Midbrain (tissue), 1 donor: ENCODE data around the gene CISH.

ENCODE experiments used
- DNase-seq: peaks from one replicate; lab custom pipeline; 2025; lab: John Stamatoyannopoulos, UW

The CISH gene

GRCh38 chr3:50571486-50571885 is 40.1 kb downstream of the CISH start:
- no peak for DNase-seq

GRCh38 chr3:50570508-50571279 is 40.9 kb downstream of the CISH start:
- no peak for DNase-seq

- peak; percentile 94 for DNase-seq
Measured at GRCh38 chr3:50568947-50569749, 42.4 kb downstream of the CISH start, which contains the start of gene HEMK1. TSS of gene HEMK1 (plus strand) at chr3:50569522. CDS start at chr3:50571105, 1,583 bp downstream.

GRCh38 chr3:50567386-50568167 is 44.0 kb downstream of the CISH start, which contains the start of gene C3orf18:
TSS of gene C3orf18 (minus strand) at chr3:50567747. CDS start at chr3:50565699, 2,048 bp downstream.
- peak; percentile 93 for DNase-seq

GRCh38 chr3:50567011-50567385 is 44.6 kb downstream of the CISH start:
- no peak for DNase-seq

- DNase-seq = no peak
Measured at GRCh38 chr3:50564321-50564720, 47.3 kb downstream of the CISH start.

GRCh38 chr3:50563867-50564266 is 47.7 kb downstream of the CISH start:
- no peak for DNase-seq

- DNase-seq = no peak
Measured at GRCh38 chr3:50562861-50563260, 48.7 kb downstream of the CISH start.

GRCh38 chr3:50559702-50560101 is 51.9 kb downstream of the CISH start:
- no peak for DNase-seq

- DNase-seq = no peak
Measured at GRCh38 chr3:50557915-50558314, 53.7 kb downstream of the CISH start.

- DNase-seq = no peak
Measured at GRCh38 chr3:50557106-50557505, 54.5 kb downstream of the CISH start.
